Right lobe of liver (tissue), 4 donors: ENCODE data around the gene ATXN7L2.

ENCODE experiments used
- CTCF ChIP-seq, 4 donors: fragments of 200-600 bp in 3 of 4; fragments of 450-650 bp in 1 of 4; IDR thresholded peaks; one replicate each; pipeline versions ENCODE4 v1.5.1 to v1.8.0; 2016 to 2022; ENCODE audit warnings: antibody characterized with exemption in 4 of 4, mild to moderate bottlenecking in 2 of 4
- POLR2A ChIP-seq: fragments of 450-650 bp; IDR thresholded peaks from one replicate; pipeline ENCODE4 v1.6.1; 2017; ENCODE audit warnings: antibody characterized with exemption, mild to moderate bottlenecking
- donor health status: DM: no; HTN: no; CAD: no.
- donor health status: DM: no; HTN: no; CAD: no.
- donor health status: DM: no; HTN: yes; CAD: no.

DNA sequence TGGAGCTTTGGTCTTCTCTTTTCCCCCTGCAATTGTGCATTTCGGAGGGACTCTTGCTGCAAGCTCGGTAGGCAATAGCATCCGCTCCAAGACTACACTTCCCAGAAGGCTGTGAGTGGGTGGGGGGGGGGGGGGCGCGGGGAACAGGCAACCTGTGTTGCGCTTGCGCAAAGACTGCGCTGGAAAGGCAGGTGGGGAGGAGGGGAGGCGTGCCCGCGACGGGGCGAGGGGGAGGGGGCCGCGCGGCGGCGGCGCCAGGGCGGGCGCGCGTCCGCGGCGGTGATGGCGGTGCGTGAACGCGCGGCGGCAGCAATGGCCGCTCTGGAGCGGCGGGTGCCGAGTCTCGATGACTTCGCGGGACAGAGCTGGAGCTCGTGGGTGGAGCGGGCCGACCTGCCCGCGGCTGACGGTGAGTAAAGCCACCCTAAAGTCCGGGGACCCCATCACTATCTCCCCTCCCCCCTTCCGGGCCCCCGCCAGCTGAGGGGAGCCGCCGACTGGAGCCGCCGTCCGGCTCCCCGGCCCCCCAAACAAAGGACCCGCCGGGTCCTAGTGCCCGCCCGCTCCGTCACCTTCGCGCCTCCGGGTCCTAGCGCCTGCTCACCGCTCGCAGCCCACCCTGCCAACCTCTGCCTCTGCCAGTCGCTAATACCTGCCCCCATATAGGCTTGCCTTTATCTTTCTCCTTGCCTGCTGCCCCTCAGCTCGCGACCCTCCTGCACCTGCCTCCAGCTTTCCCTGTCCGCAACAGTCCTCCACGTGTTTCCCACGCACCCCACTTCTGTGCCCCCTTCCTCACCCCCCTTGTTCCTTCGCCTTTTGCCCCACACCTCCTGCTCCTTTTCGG is at the start of gene ATXN7L2:
- no peak for TF ChIP-seq CTCF (IDR thresholded peaks at IDR 0.05)
- peak; percentile 81 for TF ChIP-seq POLR2A
